NK-92 (cell line): ENCODE data around the gene GALNT9.
"Not testable (repeated sequence)": the region's sequence is repeated elsewhere in the genome, so short reads cannot be mapped to it uniquely, and the experiment has no call there.

Experiments used
- DNase-seq: peaks from one replicate; lab custom pipeline; 2025; ENCODE audit not compliant: unreplicated experiment; lab: John Stamatoyannopoulos, UW

The GALNT9 gene

DNA sequence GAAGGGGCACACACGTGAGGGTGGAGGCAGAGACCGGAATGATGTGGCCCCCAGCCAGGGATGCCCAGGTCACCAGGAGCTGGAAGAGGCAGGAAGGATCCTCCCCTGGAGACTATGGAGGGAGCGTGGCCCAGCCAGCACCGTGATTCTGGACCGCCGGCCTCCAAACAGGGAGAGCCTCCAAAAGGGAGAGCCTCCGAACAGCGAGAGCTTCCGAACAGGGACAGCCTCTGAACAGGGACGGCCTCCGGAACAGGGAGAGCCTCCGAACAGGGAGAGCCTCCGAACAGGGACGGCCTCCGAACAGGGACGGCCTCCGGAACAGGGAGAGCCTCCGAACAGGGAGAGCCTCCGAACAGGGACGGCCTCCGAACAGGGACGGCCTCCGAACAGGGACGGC is 33.8 kb downstream of the GALNT9 start:
- not testable (repeated sequence) for DNase-seq

DNA sequence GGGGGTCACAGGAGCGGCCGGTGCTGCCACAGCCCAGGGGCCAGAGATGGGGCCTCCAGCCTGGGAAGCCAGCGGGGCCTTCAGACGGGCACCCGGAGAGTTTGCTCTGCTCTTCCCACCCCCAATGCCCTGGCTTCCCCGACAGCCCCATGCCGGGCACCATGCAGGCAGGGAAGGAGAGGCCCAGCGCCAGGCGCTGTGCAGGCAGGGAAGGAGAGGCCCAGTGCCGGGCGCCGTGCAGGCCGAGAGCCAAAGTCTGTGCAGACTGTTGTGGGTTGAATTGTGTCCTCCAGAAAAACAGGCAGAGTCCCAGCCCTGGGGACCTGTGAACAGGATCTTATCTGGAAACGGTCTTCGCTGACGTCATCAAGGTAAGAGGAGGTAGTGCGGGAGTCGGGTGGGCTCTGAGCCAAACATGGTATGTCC is 34.3 kb downstream of the GALNT9 start:
- DNase-seq: no peak

DNA sequence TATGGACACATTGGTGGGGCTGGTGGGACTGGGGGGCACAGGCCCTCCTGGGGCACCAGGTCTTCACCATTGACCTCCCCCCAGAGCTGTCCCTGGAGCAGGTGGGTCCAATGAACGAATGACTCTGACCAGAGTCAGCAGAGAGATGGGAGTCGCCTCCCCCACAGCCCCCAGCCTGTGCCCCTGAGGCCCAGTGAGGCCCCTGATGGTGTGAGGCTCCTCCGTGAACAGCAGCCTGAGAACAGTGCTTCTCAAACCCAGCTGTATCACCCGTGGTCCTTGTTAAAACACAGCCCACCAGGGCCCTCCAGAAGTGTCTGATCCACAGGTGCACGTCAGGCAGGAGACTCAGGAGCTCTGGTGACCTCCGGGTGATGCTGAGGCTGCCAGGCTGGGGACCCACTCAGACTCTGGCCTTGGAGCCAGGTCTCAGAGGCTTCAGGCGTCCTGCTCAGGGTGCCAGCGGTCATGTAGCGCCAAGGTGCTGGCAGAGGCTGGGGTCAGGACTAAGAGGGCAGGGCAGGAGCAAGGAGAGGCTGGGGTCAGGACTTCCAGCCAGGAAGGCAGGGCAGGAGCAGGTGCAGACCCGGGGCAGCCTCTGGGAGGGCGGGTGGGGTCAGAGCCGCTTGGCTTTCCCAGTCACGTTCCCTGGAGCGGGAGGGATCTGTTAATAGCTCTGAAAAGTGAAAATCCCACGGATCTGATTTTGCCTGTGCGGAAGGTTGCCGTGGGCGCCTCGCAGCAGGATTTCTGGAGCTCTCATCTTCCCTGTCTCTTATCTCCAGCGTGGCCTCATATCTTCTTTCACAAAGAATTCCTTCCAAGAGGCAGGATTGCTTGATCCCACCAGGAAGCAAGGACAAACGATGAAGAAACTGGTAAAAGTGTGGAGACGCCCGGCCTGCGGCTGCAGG is 35.0 kb downstream of the GALNT9 start:
- DNase-seq: no peak

GRCh38 chr12:132292328-132293319 is 36.8 kb downstream of the GALNT9 start:
- DNase-seq: no peak

DNA sequence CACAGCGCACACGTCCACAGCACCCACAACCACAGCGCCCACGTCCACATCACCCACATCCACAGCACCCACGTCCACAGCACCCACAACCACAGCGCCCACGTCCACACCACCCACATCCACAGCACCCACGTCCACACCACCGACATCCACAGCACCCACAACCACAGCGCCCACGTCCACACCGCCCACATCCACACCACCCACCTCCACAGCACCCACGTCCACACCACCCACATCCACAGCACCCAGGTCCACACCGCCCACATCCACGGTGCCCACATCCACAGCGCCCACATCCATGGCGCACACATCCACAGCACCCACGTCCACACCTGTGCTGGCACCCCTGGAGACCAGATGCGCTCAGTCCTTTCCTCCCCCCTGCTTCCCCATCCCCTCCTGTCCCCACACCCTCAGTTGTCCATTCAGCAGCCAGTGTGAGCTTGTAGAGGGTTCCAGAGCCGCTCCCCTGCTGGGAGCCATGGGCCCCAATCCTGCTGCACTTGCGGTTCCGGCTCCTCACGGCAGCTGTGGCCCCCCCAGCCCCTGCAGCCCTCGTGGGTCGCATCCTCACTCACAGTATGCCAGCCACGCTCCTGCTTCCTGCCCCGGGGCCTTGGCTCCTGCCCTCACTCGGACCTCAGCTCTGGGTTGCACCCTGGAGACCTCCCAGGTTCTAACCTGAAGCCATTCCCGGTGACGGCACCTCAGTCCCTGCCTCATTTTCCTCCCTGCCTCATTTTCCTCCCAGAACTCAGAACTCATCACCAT is 37.8 kb downstream of the GALNT9 start:
- DNase-seq: no peak

DNA sequence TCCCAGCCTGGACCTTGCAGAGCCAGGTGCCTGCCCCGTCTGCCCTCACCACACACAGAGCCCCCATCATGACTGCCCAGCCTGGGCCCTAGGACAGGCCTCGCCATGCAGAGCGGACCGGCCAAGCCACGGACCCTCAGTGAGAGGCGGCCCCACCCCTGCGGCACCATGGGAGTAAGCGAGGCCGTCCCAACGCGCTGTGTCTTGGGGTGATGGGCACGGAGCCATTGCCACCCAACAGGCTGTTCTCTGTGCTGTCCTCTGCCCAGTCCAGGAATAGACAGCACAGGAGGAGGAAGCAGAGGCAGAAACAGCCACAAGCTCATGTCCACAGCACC is 39.2 kb downstream of the GALNT9 start:
- DNase-seq: no peak

DNA sequence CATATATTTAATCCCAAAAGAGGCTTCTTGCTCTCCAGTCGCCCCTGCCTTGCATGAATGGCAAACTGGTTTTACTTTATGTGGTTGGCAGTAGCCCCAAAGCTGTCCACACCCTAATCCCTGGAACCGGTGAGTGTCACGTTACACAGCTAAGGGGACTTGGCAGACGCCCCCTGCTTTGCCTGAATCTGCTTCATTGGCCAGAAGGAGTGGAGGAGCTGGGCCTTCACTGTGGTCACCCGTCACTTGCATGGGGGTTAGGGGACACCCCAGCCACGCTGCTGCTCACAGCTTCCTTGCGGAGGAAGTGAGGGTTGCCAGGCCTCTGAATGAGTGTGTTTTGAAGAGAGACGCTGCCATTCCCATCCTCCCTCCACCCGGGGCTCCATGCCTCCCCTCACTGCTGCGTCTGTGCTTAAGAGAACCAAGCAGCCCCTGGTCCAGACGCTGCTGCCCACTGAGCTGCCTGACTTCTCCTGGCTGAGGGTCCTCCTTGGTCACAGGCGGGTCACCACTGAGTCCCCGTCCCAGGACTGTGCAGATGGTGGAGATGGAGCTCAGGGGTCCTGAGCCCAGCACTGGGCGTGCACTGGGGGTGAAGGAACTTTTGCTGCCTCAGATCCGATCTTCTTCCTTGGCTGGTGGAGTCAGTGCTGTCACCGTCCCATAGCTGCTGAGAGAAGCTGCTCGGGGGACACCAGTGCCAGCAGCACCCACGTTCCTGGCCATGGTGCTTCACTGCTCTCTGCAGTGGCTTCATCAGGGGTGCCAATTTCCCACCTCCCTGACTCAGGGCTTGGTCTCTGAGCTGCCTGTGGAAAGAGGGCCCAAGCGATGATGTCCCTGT is 39.8 kb downstream of the GALNT9 start:
- no peak for DNase-seq

GRCh38 chr12:132288516-132289215 is 40.7 kb downstream of the GALNT9 start:
- DNase-seq: no peak

- DNase-seq: no peak
These were observed 41.8 kb downstream of the GALNT9 start for GRCh38 chr12:132287391-132288238.

DNA sequence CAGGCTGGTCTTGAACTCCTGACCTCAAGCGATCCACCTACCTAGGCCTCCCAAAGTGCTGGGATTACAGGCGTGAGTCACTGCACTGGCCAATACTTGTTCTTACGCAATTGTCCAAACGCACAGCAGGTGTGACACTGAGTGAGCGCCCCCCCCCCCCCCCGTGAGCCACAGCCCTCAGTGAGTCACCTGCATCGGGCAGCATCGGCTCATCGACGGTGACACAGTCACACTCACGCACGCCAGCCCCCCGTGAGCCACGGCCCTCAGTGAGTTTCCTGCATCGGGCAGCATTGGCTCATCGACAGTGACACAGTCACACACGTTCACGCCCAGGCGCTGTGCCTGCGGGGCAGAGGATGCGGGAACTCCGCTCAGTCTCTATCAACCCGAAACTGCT is 42.5 kb downstream of the GALNT9 start:
- DNase-seq: no peak

DNA sequence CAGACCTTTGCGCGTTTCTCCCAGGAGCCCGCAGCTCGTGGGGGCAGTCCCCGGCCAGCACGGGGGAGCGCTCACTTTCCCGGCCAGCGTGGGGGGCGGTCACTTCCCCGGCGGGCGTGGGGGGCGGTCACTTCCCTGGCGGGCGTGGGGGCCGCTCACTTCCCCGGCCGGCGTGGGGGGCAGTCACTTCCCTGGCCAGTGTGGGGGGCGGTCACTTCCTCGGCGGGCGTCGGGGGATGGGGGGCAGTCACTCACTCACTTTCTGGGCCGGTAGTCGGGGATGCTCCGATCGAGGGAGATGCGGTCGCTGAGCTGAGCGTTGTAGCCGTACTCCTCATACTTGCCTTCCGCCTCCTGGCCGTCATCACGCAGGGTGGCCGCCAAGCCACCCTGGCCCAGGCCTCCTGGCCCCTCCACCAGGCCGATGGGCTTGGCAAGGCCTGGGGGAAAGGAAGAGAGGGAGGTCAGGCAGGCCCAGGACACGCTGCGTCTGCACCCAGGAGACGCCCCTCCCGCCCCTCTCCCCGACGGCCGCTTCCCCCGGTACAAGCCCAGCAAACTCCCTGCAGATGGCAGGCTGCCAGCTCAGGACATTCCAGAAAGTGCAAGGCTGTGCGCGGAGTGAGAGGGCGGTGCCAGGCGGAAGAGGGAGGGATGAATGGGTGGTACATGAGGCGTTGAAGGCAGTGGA is 43.3 kb downstream of the GALNT9 start:
- DNase-seq: no peak

GRCh38 chr12:132284827-132285741 is 44.3 kb downstream of the GALNT9 start:
- no peak for DNase-seq

GRCh38 chr12:132284071-132284826 is 45.1 kb downstream of the GALNT9 start:
- no peak for DNase-seq

- no peak for DNase-seq
These were observed 46.2 kb downstream of the GALNT9 start for GRCh38 chr12:132282950-132283771.
